ENCODE measurements around the gene RPL27A. TPM values are rescaled to one million over a fixed set of nuclear protein-coding genes. Genes with fewer than 3 reads are reported as not detected.
A peak's percentile ranks its signal among the peaks of the same experiment; 100 is the strongest.
"Not testable (repeated sequence)": the region's sequence is repeated elsewhere in the genome, so short reads cannot be mapped to it uniquely, and the experiment has no call there.

Gene RPL27A
- total RNA-seq, 4 donors from 2014 or later = 913 to 2,100 (median 1,383) TPM

DNA sequence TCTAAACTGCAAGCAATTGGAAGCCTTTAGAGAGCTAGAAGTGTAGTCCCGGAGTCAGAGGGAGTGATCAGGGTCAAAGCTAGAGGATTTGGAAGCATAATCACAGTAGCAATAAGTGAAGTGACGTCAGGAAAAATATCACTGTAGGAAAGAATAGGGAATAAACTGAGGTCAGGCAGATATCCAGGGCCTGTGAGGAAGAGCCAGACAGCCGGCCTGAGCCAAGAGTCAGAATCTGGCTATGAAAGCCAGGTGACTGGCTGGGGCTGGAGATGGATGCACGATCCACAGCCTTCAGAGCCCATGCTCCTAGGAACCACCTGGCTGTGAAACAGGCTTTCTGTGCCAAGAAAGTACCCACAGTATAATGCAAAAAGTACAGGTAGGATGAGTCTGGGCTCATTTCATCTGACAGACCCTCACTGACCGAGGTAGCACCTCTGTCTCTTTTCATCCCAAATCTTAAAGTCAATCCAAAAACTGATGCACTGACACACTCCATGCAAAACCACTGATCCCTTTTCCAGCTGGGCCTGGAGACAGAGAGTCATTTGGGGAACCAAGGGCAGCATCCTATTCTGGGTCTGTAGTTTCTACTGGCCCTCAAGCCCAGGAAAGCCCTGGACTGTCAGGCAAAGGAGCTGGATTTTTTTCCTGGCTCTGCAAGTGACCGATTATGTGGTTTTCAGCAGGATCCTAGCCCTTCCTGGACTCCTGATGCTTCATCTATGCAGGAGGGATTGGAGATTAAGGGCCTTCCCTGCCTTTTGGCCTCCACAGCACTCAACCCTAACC lies 21.4 kb upstream of the RPL27A start:
- no peak for DNase-seq (ENCODE audit: low spot score in 2 of 2)
- no peak for TF ChIP-seq POLR2A (IDR thresholded peaks at IDR 0.05)
- TF ChIP-seq, protein P1, sequence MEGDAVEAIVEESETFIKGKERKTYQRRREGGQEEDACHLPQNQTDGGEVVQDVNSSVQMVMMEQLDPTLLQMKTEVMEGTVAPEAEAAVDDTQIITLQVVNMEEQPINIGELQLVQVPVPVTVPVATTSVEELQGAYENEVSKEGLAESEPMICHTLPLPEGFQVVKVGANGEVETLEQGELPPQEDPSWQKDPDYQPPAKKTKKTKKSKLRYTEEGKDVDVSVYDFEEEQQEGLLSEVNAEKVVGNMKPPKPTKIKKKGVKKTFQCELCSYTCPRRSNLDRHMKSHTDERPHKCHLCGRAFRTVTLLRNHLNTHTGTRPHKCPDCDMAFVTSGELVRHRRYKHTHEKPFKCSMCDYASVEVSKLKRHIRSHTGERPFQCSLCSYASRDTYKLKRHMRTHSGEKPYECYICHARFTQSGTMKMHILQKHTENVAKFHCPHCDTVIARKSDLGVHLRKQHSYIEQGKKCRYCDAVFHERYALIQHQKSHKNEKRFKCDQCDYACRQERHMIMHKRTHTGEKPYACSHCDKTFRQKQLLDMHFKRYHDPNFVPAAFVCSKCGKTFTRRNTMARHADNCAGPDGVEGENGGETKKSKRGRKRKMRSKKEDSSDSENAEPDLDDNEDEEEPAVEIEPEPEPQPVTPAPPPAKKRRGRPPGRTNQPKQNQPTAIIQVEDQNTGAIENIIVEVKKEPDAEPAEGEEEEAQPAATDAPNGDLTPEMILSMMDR (IDR thresholded peaks at IDR 0.05) = no peak
- no peak overlapping the region for H3K4me3 ChIP-seq (ENCODE audit: low read depth, poor library complexity, severe bottlenecking)
- intact Hi-C loops (cut with DNase I; ENCODE audit: low total_unique reads) = no loop called here
- WGBS, 2 donors = 82 to 90% methylated on average over 6 of the region's 6 CpGs

DNA sequence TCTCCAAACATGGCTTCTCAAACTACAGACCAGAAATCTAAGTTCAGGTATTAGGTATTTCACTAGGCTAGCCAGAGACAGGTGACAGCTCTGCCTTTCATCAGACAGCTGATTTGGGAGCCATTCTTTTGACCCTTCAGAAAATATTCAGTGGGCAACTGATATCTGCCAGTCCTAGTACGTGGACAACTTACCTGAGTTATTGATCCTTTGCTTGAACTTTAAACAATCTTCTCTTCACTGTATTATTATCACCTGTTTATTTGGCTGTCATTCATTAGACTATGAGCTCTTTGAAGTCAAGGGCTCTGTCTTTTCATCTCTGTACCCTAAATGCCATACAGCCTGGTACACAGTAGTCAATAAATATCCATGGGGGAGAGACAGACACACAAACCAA lies 17.4 kb upstream of the RPL27A start:
- WGBS, 2 donors = 94 to 100% methylated on average over 1 of the region's 1 CpG
- intact Hi-C loops (cut with DNase I; ENCODE audit: low total_unique reads) = no loop called here
- no peak for DNase-seq (ENCODE audit: low spot score in 2 of 2)
- TF ChIP-seq POLR2A (IDR thresholded peaks at IDR 0.05) = no peak
- TF ChIP-seq, protein P1 (IDR thresholded peaks at IDR 0.05) = no peak
- H3K4me3 ChIP-seq (ENCODE audit: low read depth, poor library complexity, severe bottlenecking) = no peak overlapping the region

DNA sequence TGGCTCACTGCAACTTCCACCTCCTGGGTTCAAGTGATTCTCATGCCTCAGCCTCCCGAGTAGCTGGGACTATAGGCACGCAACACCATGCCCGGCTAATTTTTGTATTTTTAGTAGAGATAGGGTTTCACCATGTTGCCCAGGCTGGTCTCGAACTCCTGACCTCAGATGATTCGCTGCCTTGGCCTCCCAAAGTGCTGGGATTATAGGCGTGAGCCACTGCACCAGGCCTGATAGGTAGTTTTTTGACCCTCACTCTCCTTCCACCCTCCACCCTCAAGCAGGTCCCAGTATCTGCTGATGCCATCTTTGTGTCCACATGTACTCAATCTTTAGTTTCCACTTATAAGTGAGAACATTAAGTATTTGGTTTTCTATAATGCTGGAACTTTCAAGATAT lies 12.5 kb upstream of the RPL27A start:
- WGBS, 2 donors = 95 to 96% methylated on average over 6 of the region's 6 CpGs
- intact Hi-C loops (cut with DNase I; ENCODE audit: low total_unique reads); H3K4me3 ChIP-seq (ENCODE audit: low read depth, poor library complexity, severe bottlenecking); DNase-seq (ENCODE audit: low spot score in 2 of 2): not testable (repeated sequence)

DNA sequence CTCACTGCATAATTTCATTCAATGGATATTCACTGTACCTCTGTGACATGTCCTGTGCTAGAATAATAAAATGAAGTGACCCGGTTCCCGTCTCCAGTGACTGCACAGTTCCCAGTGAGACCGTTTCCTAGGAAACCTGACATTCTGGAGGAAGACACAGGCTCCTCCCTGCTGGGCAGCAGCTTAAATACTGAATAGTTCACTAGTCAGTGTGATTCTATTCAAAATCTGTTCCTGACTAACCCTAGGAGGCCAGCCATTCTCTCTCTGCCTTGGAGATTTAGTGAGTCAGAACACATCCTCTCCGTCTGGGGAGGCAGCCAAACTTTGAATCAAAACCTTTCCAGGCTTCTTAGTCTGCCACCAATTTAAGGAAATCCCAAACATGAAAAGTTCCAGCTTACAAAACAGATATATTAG lies 11.4 kb upstream of the RPL27A start:
- DNase-seq (ENCODE audit: low spot score in 2 of 2) = peak in 1 of 2 donors; percentile 60
- intact Hi-C loops (cut with DNase I; ENCODE audit: low total_unique reads) = no loop called here
- H3K4me3 ChIP-seq (ENCODE audit: low read depth, poor library complexity, severe bottlenecking) = no peak overlapping the region
- no peak for TF ChIP-seq POLR2A (IDR thresholded peaks at IDR 0.05)
- TF ChIP-seq, protein P1 (IDR thresholded peaks at IDR 0.05) = no peak
- WGBS, 2 donors = 22 to 31% methylated on average over 4 of the region's 4 CpGs

DNA sequence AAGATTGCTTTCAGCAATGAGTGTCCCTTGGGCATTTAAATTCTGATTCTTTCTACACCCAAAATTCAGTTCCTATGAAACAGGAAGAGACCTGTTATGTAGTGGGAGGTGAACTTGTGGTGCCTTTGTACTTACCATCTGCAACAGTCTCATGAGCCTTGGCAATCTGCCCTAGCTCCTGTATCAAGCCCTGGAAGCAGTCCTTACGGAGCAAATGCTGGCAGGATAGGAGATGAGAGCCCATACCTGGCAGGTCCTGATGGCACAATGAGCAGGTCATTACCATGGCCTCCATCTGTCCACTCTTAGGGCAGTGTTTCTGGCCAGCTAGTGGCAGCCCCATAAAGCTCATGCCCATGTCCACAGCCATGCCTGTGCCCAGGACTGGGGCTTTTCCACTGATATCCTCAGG lies 10.9 kb upstream of the RPL27A start:
- TF ChIP-seq POLR2A (IDR thresholded peaks at IDR 0.05) = no peak
- TF ChIP-seq, protein P1 (IDR thresholded peaks at IDR 0.05) = no peak
- DNase-seq (ENCODE audit: low spot score in 2 of 2) = peak in 1 of 2 donors; percentile 76
- WGBS, 2 donors = 0% methylated on average over 1 of the region's 1 CpG
- H3K4me3 ChIP-seq (ENCODE audit: low read depth, poor library complexity, severe bottlenecking) = no peak overlapping the region
- intact Hi-C loops (cut with DNase I; ENCODE audit: low total_unique reads) = no loop called here

DNA sequence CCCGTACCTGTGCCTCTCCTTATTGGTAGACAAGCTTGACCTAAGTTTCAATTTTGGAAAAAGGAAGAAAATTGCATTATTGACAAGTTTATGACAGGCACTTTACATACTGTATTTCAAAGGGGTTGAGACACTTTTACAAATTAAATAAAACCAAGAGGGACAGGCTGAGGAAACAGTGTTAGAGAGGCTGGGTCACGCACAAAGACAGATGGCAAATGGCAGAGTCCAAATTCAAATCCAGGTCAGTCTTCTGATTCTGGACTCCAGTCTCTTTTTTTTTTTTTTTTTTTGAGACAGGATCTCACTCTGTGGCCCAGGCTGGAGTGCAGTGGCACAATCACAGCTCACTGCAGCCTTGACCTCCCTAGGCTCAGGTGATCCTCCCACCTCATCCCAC lies 10.2 kb upstream of the RPL27A start:
- 94 to 98% methylated on average over 2 of the region's 2 CpGs for WGBS, 2 donors
- intact Hi-C loops (cut with DNase I; ENCODE audit: low total_unique reads) = no loop called here
- no peak overlapping the region for H3K4me3 ChIP-seq (ENCODE audit: low read depth, poor library complexity, severe bottlenecking)
- no peak for DNase-seq (ENCODE audit: low spot score in 2 of 2)
- TF ChIP-seq, protein P1 (IDR thresholded peaks at IDR 0.05) = no peak
- no peak for TF ChIP-seq POLR2A (IDR thresholded peaks at IDR 0.05)

All from lower leg skin (tissue), 4 donors.